PC-9 (cell line): ENCODE results near the gene PCDH9. TPM values are rescaled to one million over a fixed set of nuclear protein-coding genes. Genes with fewer than 3 reads are reported as not detected.

Experiments used
- BruUV-seq: library from RNA; stranded (reverse); fragments of 400-500 nt; replicated peaks from 2 replicates; lab custom pipeline; 2021; lab: Mats Ljungman, UMichigan
- CTCF ChIA-PET: fragments of 300-600 bp; sonication (Branson Sonifier 250); formaldehyde crosslinking; loops from one replicate; lab custom pipeline; 2022; ENCODE audit warnings: antibody characterized with exemption; lab: Charles Lee
- POLR2A ChIA-PET: fragments of 300-600 bp; sonication (Branson Sonifier 250); formaldehyde crosslinking; loops from one replicate; lab custom pipeline; 2022; ENCODE audit warnings: antibody characterized with exemption; ENCODE audit not compliant: unreplicated experiment; lab: Charles Lee
- DNase-seq, 2 experiments: peaks; one replicate each; pipeline versions ENCODE4 v3.0.0 to v3.0.0-alpha.2; 2015 to 2022; ENCODE audit warnings: mixed read lengths in 1 of 2
- H2AFZ ChIP-seq: fragments of 200-600 bp; sonication (generic); 2 replicates; pipeline ENCODE4 v1.8.1; 2017; ENCODE audit warnings: antibody characterized with exemption
- H3F3A ChIP-seq: fragments of 200-600 bp; sonication (generic); 2 replicates; pipeline ENCODE4 v1.8.1; 2017; ENCODE audit warnings: antibody characterized with exemption, mild to moderate bottlenecking, low read depth; ENCODE audit not compliant: insufficient read depth
- H3K27ac ChIP-seq: fragments of 200-600 bp; sonication (generic); 2 replicates; pipeline ENCODE4 v1.6.1; 2016; ENCODE audit warnings: mixed run types
- H3K27me3 ChIP-seq: fragments of 200-600 bp; sonication (generic); 2 replicates; pipeline ENCODE4 v1.6.1; 2016; ENCODE audit warnings: low read depth, mixed run types; ENCODE audit not compliant: insufficient read depth
- H3K36me3 ChIP-seq: fragments of 200-600 bp; sonication (generic); 2 replicates; pipeline ENCODE4 v1.6.1; 2016; ENCODE audit warnings: low read depth, mixed run types
- H3K4me1 ChIP-seq: fragments of 200-600 bp; sonication (generic); replicated peaks from 2 replicates; pipeline ENCODE4 v1.6.1; 2016; ENCODE audit warnings: mixed run types; ENCODE audit not compliant: insufficient read depth
- H3K4me2 ChIP-seq: fragments of 200-600 bp; sonication (generic); 2 replicates; pipeline ENCODE4 v1.6.1; 2017; ENCODE audit warnings: mixed run types
- H3K4me3 ChIP-seq: fragments of 200-600 bp; sonication (generic); 2 replicates; pipeline ENCODE4 v1.6.1; 2016; ENCODE audit warnings: mixed run types
- H3K79me2 ChIP-seq: fragments of 200-600 bp; sonication (generic); 2 replicates; pipeline ENCODE4 v1.6.1; 2017; ENCODE audit warnings: low read depth, mixed run types
- H3K9me2 ChIP-seq: fragments of 200-600 bp; sonication (generic); 2 replicates; pipeline ENCODE4 v1.8.1; 2017; ENCODE audit warnings: mild to moderate bottlenecking; ENCODE audit not compliant: insufficient read depth
- H3K9me3 ChIP-seq: fragments of 200-600 bp; sonication (generic); 2 replicates; pipeline ENCODE4 v1.8.1; 2016; ENCODE audit warnings: low read depth; ENCODE audit not compliant: insufficient read depth
- H4K20me1 ChIP-seq: fragments of 200-600 bp; sonication (generic); 2 replicates; pipeline ENCODE4 v1.8.1; 2017; ENCODE audit not compliant: insufficient read depth
- CTCF ChIP-seq: fragments of 200-600 bp; sonication (generic); conservative IDR thresholded peaks from 2 replicates; pipeline ENCODE4 v1.6.1; 2017; ENCODE audit warnings: mixed run types, antibody characterized with exemption, mild to moderate bottlenecking, moderate library complexity
- EZH2 ChIP-seq: fragments of 200-600 bp; sonication (generic); IDR thresholded peaks from 2 replicates; pipeline ENCODE4 v1.8.0; 2017; ENCODE audit warnings: antibody characterized with exemption, low read depth
- intact Hi-C: fragments of 100-400 bp; cut with micrococcal nuclease; formaldehyde crosslinking; loops from one replicate; pipeline ENCODE4 v1.10.0; 2022; ENCODE audit not compliant: unreplicated experiment
- total RNA-seq: library from RNA; stranded (reverse); gene quantifications from 2 replicates; pipeline ENCODE4 v1.2.3, GENCODE V29; 2021

Gene PCDH9
- total RNA-seq, 1 experiment from 2014 or later: 0.37 TPM

- intact Hi-C loops: no loop called here
- Histone ChIP-seq H4K20me1 (no peaks in the 10 kb centered on the region), H3F3A (no peaks in the 10 kb centered on the region), H3K4me1 (no peaks in the 10 kb centered on the region), H3K36me3 (no peaks in the 10 kb centered on the region), H3K4me3 (no peak overlapping the region), H3K9me3 (no peaks in the 10 kb centered on the region), H3K27ac (no peak overlapping the region), H2AFZ (no peak overlapping the region), H3K9me2 (no peaks in the 10 kb centered on the region), H3K4me2 (no peak overlapping the region), H3K79me2 (no peaks in the 10 kb centered on the region), H3K27me3 (no peaks in the 10 kb centered on the region)
- no TSS peak for BruUV-seq
- DNase-seq: no peak
- ChIA-PET POLR2A (no interaction called here), CTCF (no interaction called here)
- TF ChIP-seq EZH2 (no peak), CTCF (no peak)
These were observed 354.9 kb downstream of the PCDH9 start for GRCh38 chr13:66875264-66875663.

DNA sequence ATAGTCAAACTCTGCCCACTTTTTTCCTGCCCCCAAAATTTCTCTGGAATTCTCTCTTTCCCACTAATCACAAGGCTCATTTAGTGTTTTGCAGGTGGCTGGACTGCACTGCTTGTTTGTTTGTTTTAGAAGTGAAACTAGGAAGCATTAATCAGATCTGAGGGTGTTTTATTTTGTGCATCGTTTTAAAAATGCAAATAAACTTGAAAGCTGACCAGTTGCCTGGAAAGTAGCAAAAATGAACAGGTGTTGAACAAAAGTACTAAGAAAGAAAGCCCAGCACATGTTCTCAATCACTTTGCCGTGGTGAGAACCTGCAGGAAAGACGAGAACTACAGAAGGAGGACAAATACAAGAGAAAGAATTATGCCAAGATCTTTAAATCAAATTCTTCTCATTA is 365.5 kb downstream of the PCDH9 start:
- CTCF ChIA-PET: no interaction called here

DNA sequence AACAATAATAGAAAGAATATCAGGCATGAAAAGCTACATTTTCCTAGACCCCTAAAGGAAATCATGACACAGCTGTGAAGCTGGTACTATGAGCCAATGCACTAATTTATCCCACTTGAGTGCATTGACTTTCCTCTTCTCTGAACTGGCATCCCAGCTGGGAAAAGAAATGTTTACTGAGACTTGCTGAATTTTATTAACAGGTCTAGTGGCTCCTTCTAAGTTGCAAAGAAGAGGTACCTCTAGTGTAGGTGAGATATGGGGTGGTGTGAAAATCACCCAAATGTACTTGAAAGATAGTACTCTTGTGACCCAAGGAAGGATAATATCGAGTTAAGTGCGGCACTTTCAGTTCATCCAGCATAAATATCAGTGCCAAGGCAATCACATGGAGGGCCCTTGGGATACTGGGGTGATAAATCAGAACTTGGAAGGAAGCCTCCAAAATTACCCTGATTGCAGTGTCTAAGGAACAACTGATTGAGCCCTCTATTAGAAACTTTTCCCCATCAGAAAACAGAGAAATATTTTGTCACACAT is 369.2 kb downstream of the PCDH9 start:
- Histone ChIP-seq H4K20me1 (no peaks in the 10 kb centered on the region), H3K27me3 (no peaks in the 10 kb centered on the region), H3K27ac (no peak overlapping the region), H3K9me3 (no peaks in the 10 kb centered on the region), H3K4me3 (no peak overlapping the region), H3K4me2 (no peak overlapping the region), H2AFZ (no peak overlapping the region), H3K4me1 (no peaks in the 10 kb centered on the region), H3K9me2 (no peaks in the 10 kb centered on the region), H3K79me2 (no peaks in the 10 kb centered on the region), H3K36me3 (no peaks in the 10 kb centered on the region), H3F3A (no peaks in the 10 kb centered on the region)
- TF ChIP-seq CTCF (no peak), EZH2 (no peak)
- no TSS peak for BruUV-seq
- no peak for DNase-seq
- ChIA-PET CTCF (no interaction called here), POLR2A (no interaction called here)
- intact Hi-C loops: no loop called here

More for the DNA sequence above, 365.5 kb downstream of the PCDH9 start:
- H4K20me1 ChIP-seq: no peaks in the 10 kb centered on the region
- H3K79me2 ChIP-seq: no peaks in the 10 kb centered on the region
- H3K9me3 ChIP-seq: no peaks in the 10 kb centered on the region
- no peaks in the 10 kb centered on the region for H3K27me3 ChIP-seq
- no peak for DNase-seq
- TF ChIP-seq CTCF (no peak), EZH2 (no peak)
- H3F3A ChIP-seq: no peaks in the 10 kb centered on the region
- H3K4me2 ChIP-seq: peak overlapping the region; percentile 55
- H3K27ac ChIP-seq: no peak overlapping the region
- H2AFZ ChIP-seq: peak overlapping the region; percentile 46; the same call in 1 of the 2 replicates
- H3K9me2 ChIP-seq: 0 out of 2 replicates have a peak, but pooled peaks cover 4% of the 10 kb centered on the region
- POLR2A ChIA-PET: no interaction called here
- no peaks in the 10 kb centered on the region for H3K36me3 ChIP-seq
- H3K4me3 ChIP-seq: peak overlapping the region; percentile 46; the same call in 1 of the 2 replicates
- no peaks in the 10 kb centered on the region for H3K4me1 ChIP-seq
- intact Hi-C loops: no loop called here
- no TSS peak for BruUV-seq
